Ascending aorta (tissue), 2 donors: ENCODE data around the gene FMO5. TPM values are rescaled to one million over a fixed set of nuclear protein-coding genes. Genes with fewer than 3 reads are reported as not detected.
"Not testable (repeated sequence)": the region's sequence is repeated elsewhere in the genome, so short reads cannot be mapped to it uniquely, and the experiment has no call there.

Experiments used
- DNase-seq, 2 donors: peaks; one replicate each; pipeline ENCODE4 v3.0.0-alpha.2; 2019; ENCODE audit warnings: low spot score in 2 of 2
- H3K27ac ChIP-seq, 2 donors: fragments of 200-600 bp; sonication (generic); one replicate each; pipeline ENCODE4 v1.5.1; 2016 to 2017; ENCODE audit warnings: mild to moderate bottlenecking in 1 of 2
- H3K27me3 ChIP-seq: fragments of 200-600 bp; sonication (generic); one replicate; pipeline ENCODE4 v1.5.1; 2017
- H3K36me3 ChIP-seq, 2 donors: fragments of 200-600 bp; sonication (generic); one replicate each; pipeline ENCODE4 v1.5.1; 2016
- H3K4me1 ChIP-seq, 2 donors: fragments of 200-600 bp; sonication (generic); one replicate each; pipeline ENCODE4 v1.5.1; 2016 to 2017; ENCODE audit warnings: mild to moderate bottlenecking in 1 of 2
- H3K4me3 ChIP-seq, 2 donors: fragments of 200-600 bp; sonication (generic); one replicate each; pipeline ENCODE4 v1.5.1; 2016 to 2017; ENCODE audit warnings: mild to moderate bottlenecking in 1 of 2
- H3K9me3 ChIP-seq, 2 donors: fragments of 200-600 bp; sonication (generic); one replicate each; pipeline ENCODE4 v1.5.1; 2016
- intact Hi-C: fragments of 100-400 bp; cut with DNase I; formaldehyde crosslinking; loops from one replicate; pipeline ENCODE4 v1.15.1; 2023
- total RNA-seq: library from RNA; depleted of rRNA; stranded (reverse); fragments of >200 nt; gene quantifications from one replicate; pipeline ENCODE4 v1.1.0, GENCODE V29; 2016
- TF ChIP-seq, protein P1 (sequence below), 3 experiments: fragments of 200-600 bp in 2 of 3; fragments of 450-650 bp in 1 of 3; sonication (generic) in 2 of 3; IDR thresholded peaks; one replicate each; pipeline ENCODE4 v1.5.1; 2016 to 2019; ENCODE audit warnings: antibody characterized with exemption in 3 of 3, mild to moderate bottlenecking in 1 of 3, moderate library complexity in 1 of 3

FMO5 gene
- total RNA-seq, 1 donor from 2014 or later, result 19.6 TPM

GRCh38 chr1:147243228-147243685 is 18.1 kb upstream of the FMO5 start:
- intact Hi-C loops, result loop anchor here (2.0 kb wide), 1 partner anchor 30 kb away; no protein-coding TSS in a partner anchor
- Histone ChIP-seq H3K27me3 (no peaks in the 10 kb centered on the region), H3K4me3 (peak overlapping the region; percentile 68 to 91), H3K27ac (peak overlapping the region; percentile 96 to 98), H3K4me1 (peaks cover 0 to 3% of the 10 kb centered on the region in 2 donors), H3K36me3 (no peaks in the 10 kb centered on the region), H3K9me3 (no peaks in the 10 kb centered on the region)
- peak in 1 of 2 donors; percentile 74 for DNase-seq
- TF ChIP-seq, protein P1, sequence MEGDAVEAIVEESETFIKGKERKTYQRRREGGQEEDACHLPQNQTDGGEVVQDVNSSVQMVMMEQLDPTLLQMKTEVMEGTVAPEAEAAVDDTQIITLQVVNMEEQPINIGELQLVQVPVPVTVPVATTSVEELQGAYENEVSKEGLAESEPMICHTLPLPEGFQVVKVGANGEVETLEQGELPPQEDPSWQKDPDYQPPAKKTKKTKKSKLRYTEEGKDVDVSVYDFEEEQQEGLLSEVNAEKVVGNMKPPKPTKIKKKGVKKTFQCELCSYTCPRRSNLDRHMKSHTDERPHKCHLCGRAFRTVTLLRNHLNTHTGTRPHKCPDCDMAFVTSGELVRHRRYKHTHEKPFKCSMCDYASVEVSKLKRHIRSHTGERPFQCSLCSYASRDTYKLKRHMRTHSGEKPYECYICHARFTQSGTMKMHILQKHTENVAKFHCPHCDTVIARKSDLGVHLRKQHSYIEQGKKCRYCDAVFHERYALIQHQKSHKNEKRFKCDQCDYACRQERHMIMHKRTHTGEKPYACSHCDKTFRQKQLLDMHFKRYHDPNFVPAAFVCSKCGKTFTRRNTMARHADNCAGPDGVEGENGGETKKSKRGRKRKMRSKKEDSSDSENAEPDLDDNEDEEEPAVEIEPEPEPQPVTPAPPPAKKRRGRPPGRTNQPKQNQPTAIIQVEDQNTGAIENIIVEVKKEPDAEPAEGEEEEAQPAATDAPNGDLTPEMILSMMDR (IDR thresholded peaks at IDR 0.05), result no peak

GRCh38 chr1:147242449-147243227 is 17.5 kb upstream of the FMO5 start, which contains the start of gene CHD1L:
TSS of gene CHD1L (plus strand) at chr1:147242684. CDS start at chr1:147242704, 20 bp downstream.
- no peaks in the 10 kb centered on the region for H3K9me3 ChIP-seq
- peak within 1 kb of the TSS; percentile 68 to 91 for H3K4me3 ChIP-seq
- intact Hi-C loops, result loop anchor here (1.0 to 2.0 kb wide), 2 partner anchors 30 to 70 kb away; partner anchors contain the start of gene PRKAB2
- TF ChIP-seq, protein P1 (IDR thresholded peaks at IDR 0.05), result peak; percentile 79 to 96 (median 85)
- H3K27me3 ChIP-seq, result no peaks in the 10 kb centered on the region
- H3K27ac ChIP-seq, result peak within 1 kb of the TSS; percentile 96 to 98
- DNase-seq, result peak; percentile 81 to 98
- H3K36me3 ChIP-seq, result no peaks in the 10 kb centered on the region
- peaks cover 0 to 3% of the 10 kb centered on the region in 2 donors for H3K4me1 ChIP-seq

DNA sequence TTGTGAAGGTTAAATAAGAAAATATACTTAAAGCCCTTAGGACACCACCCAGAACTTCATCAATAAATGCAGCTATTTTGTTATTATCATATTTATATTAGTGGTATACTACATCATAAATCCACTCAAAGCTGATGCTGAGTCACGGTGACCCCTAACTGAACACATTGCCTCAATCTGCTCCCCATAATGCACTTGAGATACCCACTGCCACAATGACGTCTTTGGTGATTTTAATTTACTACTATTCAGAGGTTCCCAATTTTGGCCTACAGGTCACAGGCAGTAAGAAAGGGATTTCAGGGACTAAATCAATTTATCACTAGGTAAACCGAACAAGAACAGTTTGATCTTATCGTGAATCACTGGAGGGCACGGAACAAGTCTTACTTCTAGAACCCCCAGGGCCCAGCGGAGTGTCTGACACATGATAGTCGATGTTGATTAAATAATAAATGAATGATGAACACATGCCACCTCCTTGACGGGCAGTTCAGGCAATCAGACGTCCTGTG is 16.9 kb upstream of the FMO5 start:
- peak overlapping the region; percentile 96 to 98 for H3K27ac ChIP-seq
- intact Hi-C loops, result loop anchor here (1.0 to 2.0 kb wide), 2 partner anchors 31 to 70 kb away; partner anchors contain the start of gene PRKAB2

GRCh38 chr1:147240131-147240721 is 15.1 kb upstream of the FMO5 start:
- H3K36me3 ChIP-seq, H3K9me3 ChIP-seq, H3K4me3 ChIP-seq, DNase-seq, H3K27ac ChIP-seq, intact Hi-C loops, H3K4me1 ChIP-seq, H3K27me3 ChIP-seq: not testable (repeated sequence)

More for the DNA sequence above, 16.9 kb upstream of the FMO5 start:
- no peaks in the 10 kb centered on the region for H3K9me3 ChIP-seq
- no peaks in the 10 kb centered on the region for H3K4me1 ChIP-seq
- H3K36me3 ChIP-seq, result no peaks in the 10 kb centered on the region
- no peaks in the 10 kb centered on the region for H3K27me3 ChIP-seq
- peak overlapping the region; percentile 68 to 91 for H3K4me3 ChIP-seq
- TF ChIP-seq, protein P1 (IDR thresholded peaks at IDR 0.05), result no peak
- no peak for DNase-seq

GRCh38 chr1:147238925-147239820 is 14.0 kb upstream of the FMO5 start:
- no peaks in the 10 kb centered on the region for H3K27me3 ChIP-seq
- TF ChIP-seq, protein P1 (IDR thresholded peaks at IDR 0.05), result no peak
- no peaks in the 10 kb centered on the region for H3K9me3 ChIP-seq
- no peak for DNase-seq
- no peaks in the 10 kb centered on the region for H3K36me3 ChIP-seq
- no peak overlapping the region for H3K4me3 ChIP-seq
- intact Hi-C loops, result no loop called here
- no peaks in the 10 kb centered on the region for H3K4me1 ChIP-seq
- no peak overlapping the region for H3K27ac ChIP-seq
